ENCODE results near the gene OR52I2.

The OR52I2 gene

GRCh38 chr11:4610258-4610935 is 28.9 kb downstream of the OR52I2 start:
- no peak for DNase-seq

DNA sequence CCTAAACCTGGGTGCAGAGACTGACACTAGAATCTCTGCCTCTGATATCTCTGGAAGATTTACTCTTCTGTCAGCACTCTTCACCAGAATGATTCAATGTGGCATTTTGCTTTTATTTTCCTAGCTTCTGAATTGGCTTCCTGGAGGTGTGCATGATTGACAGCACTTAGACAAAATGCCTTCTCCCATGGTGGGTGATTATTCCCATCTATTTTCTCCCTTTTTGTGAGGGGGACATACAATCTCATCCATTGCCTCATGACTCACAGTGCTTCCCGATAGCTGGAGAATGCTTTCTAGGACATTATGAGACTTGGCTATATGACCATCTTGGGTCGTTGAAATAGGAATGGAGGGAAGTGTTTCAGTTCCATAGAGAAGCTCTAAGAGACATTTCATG is 30.4 kb downstream of the OR52I2 start:
- DNase-seq: no peak

DNA sequence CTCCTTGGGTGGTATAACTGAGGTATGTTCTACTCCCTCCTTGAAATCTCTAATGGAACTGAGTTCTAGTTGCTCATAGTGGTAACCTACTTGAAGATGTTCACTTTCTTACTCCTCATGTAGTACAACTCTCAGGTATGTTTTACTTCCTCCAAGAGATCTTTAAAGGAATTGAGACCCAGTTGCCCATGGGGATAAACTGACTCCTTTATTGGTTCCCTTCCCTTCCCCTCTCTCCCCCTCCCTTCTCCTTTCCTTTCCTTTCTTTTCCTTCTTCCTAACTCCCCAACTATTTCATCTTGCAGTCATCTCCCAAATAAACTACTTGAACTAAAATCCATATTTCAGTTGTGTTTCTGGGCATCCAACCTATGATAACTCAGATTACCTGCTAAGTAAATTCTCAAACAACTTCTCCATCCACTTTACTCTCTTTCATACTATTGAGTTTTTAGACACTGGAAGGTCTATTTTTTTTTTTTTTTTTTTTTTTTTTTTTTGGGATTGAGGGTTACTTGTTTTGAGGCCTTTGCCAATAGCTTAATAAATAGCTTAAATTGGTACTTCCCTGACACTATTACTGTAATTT is 34.4 kb downstream of the OR52I2 start:
- DNase-seq: no peak

DNA sequence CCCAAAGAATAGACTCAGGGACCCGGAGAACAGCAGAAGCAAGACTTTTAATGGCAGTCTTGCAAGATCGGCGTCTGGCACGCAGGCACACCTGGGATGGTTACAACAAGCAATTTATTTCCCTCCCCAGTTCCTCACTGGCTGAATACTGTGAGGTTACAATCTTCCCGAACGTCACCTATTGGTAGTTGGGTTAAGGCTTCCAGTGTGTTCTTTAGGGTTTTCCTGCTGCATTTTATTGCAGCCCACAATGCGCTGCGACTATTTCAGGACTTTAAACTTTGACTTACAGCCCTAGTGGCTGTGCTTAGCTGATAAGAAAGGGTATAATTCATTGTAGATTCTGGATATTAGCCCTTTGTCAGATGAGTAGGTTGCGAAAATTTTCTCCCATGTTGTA is 38.0 kb downstream of the OR52I2 start:
- no peak for DNase-seq

GRCh38 chr11:4626207-4627099 is 44.9 kb downstream of the OR52I2 start:
- peak; percentile 91 for DNase-seq

GRCh38 chr11:4636136-4636535 is 54.6 kb downstream of the OR52I2 start:
- no peak for DNase-seq

DNA sequence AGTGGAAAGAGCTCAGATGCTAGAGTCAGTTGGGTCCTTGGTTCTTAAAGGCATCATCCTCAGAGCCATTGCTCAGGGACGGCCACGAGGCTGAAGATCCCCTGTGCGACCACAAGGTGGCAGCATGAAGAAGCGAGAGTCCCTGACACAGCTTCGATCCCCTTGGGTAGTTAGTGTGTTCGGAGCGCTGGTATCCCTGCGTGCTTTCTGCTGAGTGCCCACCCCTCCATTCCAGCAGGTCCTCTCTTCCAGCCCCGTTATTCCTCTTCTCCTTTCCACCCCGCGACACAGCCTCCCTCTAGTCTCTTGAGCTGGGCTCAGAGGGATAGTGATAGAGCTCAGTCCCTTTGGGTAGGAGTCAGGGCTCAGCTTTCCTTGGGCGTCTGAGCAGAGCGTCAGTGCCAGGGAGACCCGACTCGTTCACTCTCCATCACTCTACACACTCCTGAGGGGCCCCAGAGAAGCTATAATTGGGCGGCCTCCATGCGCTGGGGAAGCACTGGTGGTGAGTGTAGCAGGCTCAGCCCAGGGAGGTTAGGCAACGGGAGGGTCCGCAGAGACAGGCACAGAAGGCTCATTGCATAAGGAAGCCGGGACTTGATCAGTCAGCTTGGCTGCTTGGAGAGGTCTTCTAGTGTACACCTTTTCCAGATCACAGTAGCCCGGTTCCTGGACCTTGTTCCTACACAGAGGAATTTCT is 55.6 kb downstream of the OR52I2 start, which contains the start of gene OR51D1:
Gene OR51D1, plus strand, starts transcription at position 516 of the 700 bp plus-strand sequence. CDS start 2,314 bp downstream, outside the sequence.
- DNase-seq: peak; percentile 64

DNA sequence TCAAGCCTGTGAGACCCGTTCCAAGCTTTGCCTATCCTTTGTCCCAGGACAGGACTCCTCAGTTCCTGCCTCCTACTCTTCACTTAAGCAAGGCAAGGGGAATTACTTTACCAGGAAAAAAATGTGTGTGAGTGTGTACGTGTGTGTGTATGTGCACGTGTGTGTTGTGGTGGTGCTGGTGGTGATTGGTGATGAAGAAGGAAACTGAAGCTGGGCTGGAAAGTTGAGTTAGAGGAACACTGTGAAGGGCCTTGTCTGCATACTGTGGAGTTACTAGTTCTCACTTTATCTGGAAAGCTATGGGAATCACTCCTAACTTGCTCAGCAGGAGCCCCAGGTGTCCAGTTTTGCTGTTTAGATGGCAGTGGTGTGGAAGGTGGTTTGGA is 56.1 kb downstream of the OR52I2 start:
- no peak for DNase-seq

DNA sequence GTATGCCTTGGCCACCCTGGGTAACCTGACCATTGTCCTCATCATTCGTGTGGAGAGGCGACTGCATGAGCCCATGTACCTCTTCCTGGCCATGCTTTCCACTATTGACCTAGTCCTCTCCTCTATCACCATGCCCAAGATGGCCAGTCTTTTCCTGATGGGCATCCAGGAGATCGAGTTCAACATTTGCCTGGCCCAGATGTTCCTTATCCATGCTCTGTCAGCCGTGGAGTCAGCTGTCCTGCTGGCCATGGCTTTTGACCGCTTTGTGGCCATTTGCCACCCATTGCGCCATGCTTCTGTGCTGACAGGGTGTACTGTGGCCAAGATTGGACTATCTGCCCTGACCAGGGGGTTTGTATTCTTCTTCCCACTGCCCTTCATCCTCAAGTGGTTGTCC is 58.4 kb downstream of the OR52I2 start:
- DNase-seq: no peak

DNA sequence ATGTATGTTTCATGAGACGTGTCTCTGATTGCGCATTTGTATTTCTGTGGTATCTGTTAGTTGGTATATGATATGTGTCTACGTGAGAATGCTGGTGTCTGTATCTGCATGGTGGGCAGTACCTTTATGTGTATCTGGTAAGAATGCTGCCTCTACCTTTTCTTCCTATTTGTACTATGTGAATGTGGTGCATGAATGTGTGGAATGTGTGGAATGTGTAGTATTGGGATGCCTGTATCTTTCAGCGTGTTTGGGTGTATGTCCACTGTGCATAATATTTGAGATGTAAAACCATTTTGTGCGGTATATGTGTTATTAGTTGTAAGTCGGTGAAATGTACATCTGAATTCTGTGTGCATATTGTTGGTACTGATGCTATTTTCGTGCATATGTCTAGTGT is 60.0 kb downstream of the OR52I2 start:
- DNase-seq: no peak

- DNase-seq: no peak
Measured at GRCh38 chr11:4642043-4642442, 60.5 kb downstream of the OR52I2 start.

Measured in NCI-H345 (cell line).